Cardiac septum (tissue), 1 donor: ENCODE measurements around the gene DDX28. TPM values are rescaled to one million over a fixed set of nuclear protein-coding genes. Genes with fewer than 3 reads are reported as not detected.
A peak's percentile ranks its signal among the peaks of the same experiment; 100 is the strongest.

Experiments
- DNase-seq: peaks from one replicate; pipeline ENCODE4 v3.0.0-alpha.2; 2020; ENCODE audit warnings: low spot score
- intact Hi-C: fragments of 100-400 bp; cut with DNase I; formaldehyde crosslinking; loops from one replicate; pipeline ENCODE4 v1.14.0; 2022
- long read RNA-seq: library from polyadenylated mRNA; unstranded; transcript quantifications from one replicate; pipeline ENCODE4 v2.0.0, GENCODE V29; 2021
- total RNA-seq: library from RNA; stranded (reverse); fragmentation: NEBNext Ultra II Directional; extraction: Animal tissue kit (Norgen Biotek cat#: 25700); gene quantifications from one replicate; pipeline ENCODE4 v1.2.1, GENCODE V29; 2021
- donor health status: DM: no; HTN: no; CAD: no.

DDX28 gene
- total RNA-seq, result 8.6 TPM
- long read RNA-seq, transcript DDX28-201 (1 exons, 2,169 nt), result major isoform, 18 of 18 reads
- long read RNA-seq, partial matches to known transcripts, result 0 of 18 reads
- long read RNA-seq, other reads (novel, unspliced or antisense), result 0 of 18 reads

DNA sequence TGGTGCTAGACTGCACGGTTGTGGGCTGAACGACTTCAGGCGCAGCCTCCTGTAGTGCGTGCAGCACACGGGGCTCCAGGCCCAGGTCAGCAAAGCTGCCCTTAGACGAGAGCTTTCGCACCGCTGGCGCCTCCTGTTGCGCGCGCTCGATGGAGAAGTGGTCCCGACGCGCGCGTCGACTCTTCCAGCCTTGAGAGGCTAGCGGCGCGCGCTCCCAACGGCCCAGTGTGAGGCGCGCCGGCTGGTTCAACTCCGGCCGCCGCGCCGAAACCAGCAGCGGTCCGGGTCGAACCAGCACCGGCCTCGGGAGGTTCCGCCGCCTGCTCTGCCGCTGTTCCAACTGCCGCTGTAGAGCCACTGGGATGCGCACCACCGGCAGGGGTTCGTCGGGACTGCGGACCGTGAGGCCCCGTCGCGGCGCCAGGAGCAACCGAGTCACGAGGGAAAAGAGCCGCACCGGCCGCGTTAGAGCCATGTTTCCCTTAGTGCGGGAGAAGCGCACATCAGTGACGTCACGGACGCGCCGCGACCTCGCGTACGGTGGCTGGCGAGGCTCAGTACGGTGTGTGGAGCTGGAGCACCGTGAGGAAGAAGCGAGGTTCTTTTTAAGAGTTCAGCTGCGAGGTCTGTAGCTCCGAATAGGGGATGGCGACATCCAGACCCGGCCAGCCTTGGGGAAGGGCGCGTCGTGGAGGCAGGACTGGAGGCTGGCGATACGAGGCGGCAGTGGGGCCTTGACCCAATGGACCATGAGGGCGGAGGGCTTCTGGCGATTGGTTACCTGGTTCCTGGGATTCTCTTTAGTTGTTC lies at the start of gene DDX28, which contains the start of gene DUS2:
TSS of gene DDX28 (minus strand) at position 505 of the 810 bp plus-strand sequence. CDS start at position 475, 30 bp downstream.
TSS of gene DUS2 (plus strand) at position 557 of the 810 bp plus-strand sequence. CDS start 14,740 bp downstream, outside the sequence.
- DNase-seq, result peak; percentile 96
- intact Hi-C loops, result loop anchor here (5.0 kb wide), 1 partner anchor 131 kb away; the partner anchor contains the start of gene PSKH1

DNA sequence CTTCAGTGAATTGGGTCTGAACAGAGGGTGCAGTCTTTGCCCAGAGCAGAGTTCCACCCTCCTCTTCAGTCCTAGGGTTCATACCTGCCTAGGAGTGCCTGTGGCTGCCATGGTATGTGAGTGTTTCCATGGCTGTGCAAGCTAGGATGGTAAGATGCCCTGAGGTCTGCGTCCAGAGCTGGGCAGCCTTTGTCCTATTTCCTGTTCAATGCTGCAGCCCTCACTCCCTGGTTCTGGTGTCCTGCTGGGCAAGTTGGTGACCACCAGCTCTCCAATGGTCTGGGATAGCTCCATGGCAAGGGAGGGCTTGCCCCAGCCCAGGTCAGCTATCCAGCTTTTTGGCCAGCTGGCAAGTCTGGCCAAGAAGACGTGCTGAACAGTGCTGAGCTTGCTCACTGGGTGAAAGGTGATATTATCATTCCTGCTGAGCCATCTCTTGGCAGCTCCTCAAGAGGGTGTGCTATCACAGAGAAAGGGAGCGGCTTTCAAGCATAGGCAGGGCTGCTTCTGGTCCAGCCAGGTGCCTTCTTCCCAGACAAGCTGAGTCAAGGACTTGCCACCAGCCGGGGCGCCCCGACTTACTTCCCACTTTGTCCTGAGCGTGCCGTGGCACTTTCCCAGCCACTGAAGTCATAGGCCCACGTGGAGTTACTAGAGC lies 49.1 kb upstream of the DDX28 start:
- no peak for DNase-seq

GRCh38 chr16:68071518-68071901 lies 48.5 kb upstream of the DDX28 start:
- no peak for DNase-seq
- intact Hi-C loops, result no loop called here

More for the DNA sequence above, 49.1 kb upstream of the DDX28 start:
- intact Hi-C loops, result no loop called here

GRCh38 chr16:68070806-68071517 lies 47.9 kb upstream of the DDX28 start:
- intact Hi-C loops, result no loop called here
- no peak for DNase-seq

GRCh38 chr16:68070249-68070730 lies 47.3 kb upstream of the DDX28 start:
- DNase-seq, result no peak
- intact Hi-C loops, result no loop called here

DNA sequence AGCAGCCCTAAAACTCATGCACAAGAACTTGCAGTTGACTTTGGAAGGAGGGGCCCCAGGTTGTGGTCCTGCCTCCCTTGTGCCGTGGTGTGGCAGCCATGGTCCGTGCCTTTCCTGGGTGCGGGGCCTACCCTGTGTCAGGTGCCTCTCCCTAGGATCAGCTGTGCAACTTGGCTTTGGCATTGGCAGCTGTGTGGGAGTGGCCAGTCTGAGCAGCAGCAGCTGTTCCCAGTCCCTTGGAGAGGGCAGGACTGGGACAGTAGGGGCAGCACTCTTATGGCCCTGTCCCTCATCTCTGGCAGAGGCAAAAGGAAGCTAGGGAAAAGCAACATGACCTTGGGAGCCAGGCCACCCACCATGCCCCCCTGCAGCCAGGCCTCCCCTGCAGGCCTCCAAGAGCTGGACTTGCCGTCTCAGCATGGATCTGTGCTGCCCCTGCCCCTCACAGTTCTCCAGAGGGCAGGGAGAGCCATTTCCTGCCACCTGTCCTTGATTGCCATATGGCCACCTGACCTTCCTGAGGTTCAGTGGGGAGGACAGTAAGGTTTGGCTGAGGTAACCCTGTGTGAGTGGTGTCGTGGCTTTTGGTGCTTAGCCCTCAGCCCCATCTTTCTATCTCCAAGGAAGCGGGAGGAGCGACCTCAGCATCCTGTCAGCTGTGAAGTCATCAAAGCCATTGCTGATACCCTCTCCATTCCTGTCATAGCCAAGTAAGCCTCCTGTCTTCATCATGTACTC lies 46.6 kb upstream of the DDX28 start:
- DNase-seq, result no peak
- intact Hi-C loops, result no loop called here

DNA sequence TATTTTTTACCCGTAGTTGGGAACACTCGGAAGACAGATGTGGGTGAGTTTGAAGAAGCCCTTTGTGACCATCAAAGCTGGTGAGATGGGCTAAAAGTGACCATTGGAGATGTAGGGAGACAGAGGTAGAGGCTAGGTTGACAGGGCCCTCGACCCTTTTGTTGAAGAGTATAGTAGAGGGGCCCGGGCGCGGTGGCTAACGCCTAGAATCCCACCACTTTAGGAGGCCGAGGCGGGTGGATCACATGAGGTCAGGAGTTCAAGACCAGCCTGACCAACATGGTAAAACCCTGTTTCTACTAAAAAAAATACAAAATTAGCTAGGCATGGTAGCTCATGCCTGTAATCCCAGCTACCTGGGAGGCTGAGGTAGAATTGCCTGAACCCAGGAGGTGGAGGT lies 45.9 kb upstream of the DDX28 start:
- intact Hi-C loops, result no loop called here

DNA sequence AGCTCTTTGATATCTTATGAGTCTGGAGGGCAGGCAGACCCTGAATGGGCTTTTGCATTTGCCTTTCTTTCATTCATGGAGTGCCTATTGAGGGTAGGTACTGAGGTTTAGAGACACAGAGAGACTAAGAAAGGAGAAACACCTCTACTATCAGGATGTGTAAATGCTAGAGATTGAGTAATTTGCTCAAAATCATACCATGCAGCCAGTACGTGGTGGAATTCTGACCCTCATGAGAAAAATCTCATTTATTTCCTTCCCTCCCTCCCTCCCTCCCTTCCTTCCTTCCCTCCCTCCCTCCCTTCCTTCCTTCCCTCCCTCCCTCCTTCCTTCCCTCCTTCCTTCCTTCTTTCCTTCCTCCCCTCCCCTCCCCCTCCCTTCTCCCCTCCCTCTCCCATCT lies 43.7 kb upstream of the DDX28 start:
- no peak for DNase-seq
- intact Hi-C loops, result no loop called here

More for the DNA sequence above, 45.9 kb upstream of the DDX28 start:
- DNase-seq, result no peak

DNA sequence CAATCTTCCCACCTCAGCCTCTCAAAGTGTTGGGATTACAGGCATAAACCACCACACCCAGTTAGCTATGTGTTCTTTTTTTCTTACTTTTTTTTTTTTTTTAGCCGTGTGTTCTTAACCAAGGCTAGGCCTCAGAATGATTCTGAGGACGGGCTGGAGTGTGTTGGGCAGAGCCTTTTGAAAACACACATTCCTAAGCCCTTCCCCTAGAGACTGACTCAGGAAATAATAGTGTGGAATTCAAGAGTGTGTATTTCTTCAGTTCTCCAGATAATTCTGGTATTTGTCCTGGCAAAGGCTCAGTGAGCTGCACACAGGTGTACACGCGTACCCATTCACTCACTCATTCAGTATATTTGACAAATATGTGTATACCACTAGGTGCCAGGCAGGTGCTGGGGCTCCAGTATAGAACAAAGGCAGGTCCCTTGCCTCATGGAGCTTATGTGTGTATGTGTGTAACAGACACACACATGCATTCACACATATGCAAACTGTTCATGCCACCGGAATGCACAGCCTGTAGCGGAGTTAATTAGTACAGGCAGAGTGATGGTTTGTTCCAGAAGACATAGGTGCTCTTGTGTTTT lies 42.8 kb upstream of the DDX28 start:
- intact Hi-C loops, result no loop called here
- DNase-seq, result no peak

DNA sequence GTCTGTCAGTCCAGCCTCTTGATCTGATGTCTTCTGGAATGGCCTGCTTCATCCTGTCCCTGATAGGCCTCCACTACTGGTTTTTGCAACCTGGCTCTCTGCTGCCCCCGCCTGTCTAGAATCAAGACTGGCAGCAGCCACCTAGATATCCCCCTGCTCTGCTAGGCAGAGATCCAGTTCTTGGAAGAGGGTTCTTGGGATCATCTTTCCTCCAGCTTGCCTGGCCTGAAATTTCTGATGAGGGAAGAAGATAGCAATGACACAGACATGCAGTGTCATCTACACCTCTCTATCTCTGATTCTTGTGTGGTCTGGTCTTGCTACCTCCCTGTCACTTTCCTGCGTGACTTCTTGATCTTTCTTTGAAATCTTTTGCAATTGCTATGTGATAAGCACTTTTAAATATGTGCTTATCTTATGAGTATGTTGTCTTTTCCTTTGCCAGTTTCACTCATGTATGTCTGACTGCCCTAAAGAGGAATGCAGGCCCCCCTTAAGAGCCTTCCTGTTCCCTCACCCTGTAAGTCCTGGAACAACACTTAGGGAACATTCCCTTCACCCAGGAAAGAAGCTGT lies 41.8 kb upstream of the DDX28 start:
- intact Hi-C loops, result no loop called here

DNA sequence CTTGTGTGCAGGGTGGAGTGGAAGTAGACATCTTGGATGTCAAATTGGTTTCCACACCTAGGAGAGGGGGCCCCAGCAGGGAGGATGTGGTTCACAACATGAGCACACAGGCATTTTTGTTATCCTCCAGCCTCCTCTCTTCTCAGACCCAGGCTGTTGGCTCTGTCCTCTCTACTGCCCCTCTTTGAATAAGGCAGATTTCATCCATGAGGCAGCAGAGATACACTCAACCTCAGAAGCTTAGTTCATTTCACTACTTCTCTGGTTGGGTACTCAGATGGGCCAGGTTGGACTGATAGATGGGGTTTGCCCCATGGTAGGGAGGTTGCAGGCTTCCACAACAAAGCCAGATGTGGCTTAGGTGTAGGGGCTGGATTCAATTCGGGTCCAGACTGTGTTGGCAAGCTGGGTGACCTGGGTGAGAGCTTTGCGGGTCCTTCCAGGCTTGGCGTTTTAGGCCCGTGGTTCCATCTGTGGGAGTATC lies 39.9 kb upstream of the DDX28 start:
- intact Hi-C loops, result no loop called here
- no peak for DNase-seq

More for the DNA sequence above, 41.8 kb upstream of the DDX28 start:
- DNase-seq, result peak; percentile 90

DNA sequence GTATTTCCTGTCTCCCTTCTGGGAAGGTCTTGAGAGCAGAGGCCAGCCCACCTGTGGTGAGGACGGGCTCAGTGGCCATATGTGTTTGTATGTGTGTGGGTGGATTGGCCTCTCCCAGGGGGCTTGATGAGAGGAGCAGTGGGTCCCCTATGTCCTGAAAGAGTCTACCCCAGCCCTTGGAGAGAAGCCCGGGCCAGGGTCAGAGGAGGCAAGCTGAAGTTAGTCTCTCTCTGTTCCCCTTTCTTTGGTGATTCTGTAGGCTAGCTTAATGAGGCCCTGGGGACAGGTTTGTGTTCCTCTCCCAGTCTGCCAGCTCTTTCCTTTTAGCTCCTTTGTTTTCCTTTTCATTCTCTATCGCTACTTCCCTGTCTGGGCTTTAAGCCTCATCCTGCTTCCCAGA lies 38.4 kb upstream of the DDX28 start:
- intact Hi-C loops, result no loop called here

GRCh38 chr16:68059804-68060203 lies 36.8 kb upstream of the DDX28 start:
- intact Hi-C loops, result no loop called here
- no peak for DNase-seq

More for the DNA sequence above, 38.4 kb upstream of the DDX28 start:
- no peak for DNase-seq

- DNase-seq, result no peak
- intact Hi-C loops, result no loop called here
Measured at GRCh38 chr16:68055395-68055794, 32.4 kb upstream of the DDX28 start.

DNA sequence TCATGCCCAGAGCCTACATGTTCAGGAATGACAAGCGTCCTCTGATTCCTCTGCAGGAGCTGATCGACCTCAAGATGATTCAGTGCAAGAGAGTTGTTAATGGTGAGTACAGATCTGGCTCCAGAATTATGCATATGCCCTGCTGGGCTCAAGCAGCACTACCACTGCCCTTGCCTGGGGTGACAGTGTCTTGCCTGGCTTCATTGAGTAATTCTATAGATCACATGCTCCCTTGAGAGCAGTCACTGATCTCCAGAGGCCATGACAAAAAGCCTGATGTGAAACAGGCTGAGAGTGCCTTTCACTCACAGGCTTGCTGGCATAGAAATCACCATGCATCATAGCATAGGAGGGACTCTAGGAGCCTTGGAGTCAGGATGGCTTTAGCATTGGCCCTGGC lies 26.4 kb upstream of the DDX28 start:
- DNase-seq, result no peak
- intact Hi-C loops, result no loop called here

GRCh38 chr16:68047987-68048386 lies 25.0 kb upstream of the DDX28 start:
- intact Hi-C loops, result no loop called here
- no peak for DNase-seq

GRCh38 chr16:68046106-68046505 lies 23.1 kb upstream of the DDX28 start:
- intact Hi-C loops, result no loop called here
- no peak for DNase-seq

DNA sequence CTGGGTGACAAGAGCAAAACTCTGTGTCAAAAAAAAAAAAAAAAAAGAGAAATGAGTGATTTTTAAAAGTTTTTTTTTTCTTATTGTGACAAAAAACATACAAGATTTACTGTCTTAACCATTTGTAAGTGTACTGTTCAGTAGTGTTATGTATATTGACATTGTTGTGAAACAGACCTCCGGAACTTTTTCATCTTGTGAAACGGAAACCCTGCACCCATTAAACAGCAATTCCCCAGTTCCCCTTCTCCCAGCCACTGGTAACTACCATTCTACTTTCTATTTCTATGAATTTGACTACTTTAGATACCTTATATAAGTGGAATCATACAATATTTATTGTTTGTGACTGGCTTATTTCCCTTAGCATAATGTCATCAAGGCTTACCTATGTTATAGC lies 18.8 kb upstream of the DDX28 start:
- no peak for DNase-seq
- intact Hi-C loops, result loop anchor here (2.0 to 5.0 kb wide), 3 partner anchors 49 to 369 kb away; no protein-coding TSS in a partner anchor
